Measurements from ENCODE around the gene STK31. TPM values are rescaled to one million over a fixed set of nuclear protein-coding genes. Genes with fewer than 3 reads are reported as not detected.
"Not testable (repeated sequence)": the region's sequence is repeated elsewhere in the genome, so short reads cannot be mapped to it uniquely, and the experiment has no call there.

STK31 gene
- total and polyA plus RNA-seq, 2 donors = 0.06 to 0.90 TPM

DNA sequence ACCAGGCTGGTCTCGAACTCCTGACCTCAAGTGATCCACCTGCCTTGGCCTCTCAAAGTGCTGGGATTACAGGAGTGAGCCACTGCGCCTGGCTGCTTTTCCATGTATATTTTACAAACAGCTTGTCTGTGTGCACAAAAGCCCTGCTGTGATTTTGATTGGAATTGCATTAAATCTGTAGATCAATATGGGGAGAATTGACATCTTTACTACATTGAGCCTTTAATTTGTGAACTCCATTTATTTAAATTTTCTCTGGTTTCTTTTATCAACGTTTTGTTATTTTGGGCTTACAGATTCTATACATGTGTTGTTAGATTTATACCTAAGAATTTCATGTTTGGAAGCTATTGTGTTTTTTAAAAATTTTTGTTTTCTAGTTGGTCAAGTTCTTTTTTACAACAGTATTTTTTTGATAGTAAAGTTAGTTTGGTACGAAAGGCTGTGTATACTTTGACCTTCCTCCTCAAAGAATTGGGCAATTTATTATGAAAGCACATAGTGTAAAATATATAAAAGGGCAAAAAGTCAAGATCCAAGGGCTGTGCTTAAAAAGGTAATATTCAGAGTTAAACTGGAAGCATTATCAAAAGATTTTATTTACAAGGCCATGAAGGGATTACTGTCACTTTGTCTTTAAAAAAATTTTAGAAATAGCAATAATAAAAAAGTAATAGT is 92.8 kb downstream of the STK31 start:
- no peak overlapping the region for H3K4me3 ChIP-seq (ENCODE audit: low read depth, low read length)
- 59% methylated on average over 4 of the region's 4 CpGs for WGBS
- no peak overlapping the region for H3K27ac ChIP-seq (ENCODE audit: low read depth)
- DNase-seq (ENCODE audit: extremely low spot score) = no peak
- no peaks in the 10 kb centered on the region for H3K4me1 ChIP-seq (ENCODE audit: insufficient read depth)
- H3K36me3 ChIP-seq (ENCODE audit: insufficient read depth) = no peaks in the 10 kb centered on the region

DNA sequence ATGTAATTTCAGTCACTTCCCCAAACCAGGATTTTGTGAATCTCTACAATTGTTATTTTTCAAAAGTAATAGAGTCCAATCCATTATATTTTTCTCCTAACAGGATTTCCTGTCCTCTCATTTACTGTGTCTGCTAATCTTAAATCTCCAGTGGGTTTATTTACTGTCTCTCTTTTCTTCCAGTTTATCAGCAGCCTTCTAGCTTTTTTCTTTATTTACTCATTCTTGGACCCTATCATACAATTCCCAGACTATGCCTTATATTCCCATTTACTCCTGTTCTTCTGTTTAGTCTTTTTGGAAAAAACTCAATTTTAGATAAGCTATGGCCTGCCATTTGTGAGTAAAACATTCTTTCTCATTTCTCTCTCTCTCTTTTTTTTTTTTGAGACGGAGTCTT is 94.7 kb downstream of the STK31 start:
- Histone ChIP-seq H3K4me3 (ENCODE audit: low read depth, low read length) (no peak overlapping the region), H3K4me1 (ENCODE audit: insufficient read depth) (no peaks in the 10 kb centered on the region), H3K27ac (ENCODE audit: low read depth) (no peak overlapping the region), H3K36me3 (ENCODE audit: insufficient read depth) (no peaks in the 10 kb centered on the region)
- 32% methylated on average over 1 of the region's 1 CpG for WGBS
- DNase-seq (ENCODE audit: extremely low spot score) = no peak

GRCh38 chr7:23808421-23808820 is 98.4 kb downstream of the STK31 start:
- no peak for DNase-seq (ENCODE audit: extremely low spot score)
- 81% methylated on average over 3 of the region's 3 CpGs for WGBS
- H3K36me3 ChIP-seq (ENCODE audit: insufficient read depth) = no peaks in the 10 kb centered on the region
- H3K4me1 ChIP-seq (ENCODE audit: insufficient read depth) = no peaks in the 10 kb centered on the region
- H3K4me3 ChIP-seq (ENCODE audit: low read depth, low read length) = no peak overlapping the region
- H3K27ac ChIP-seq (ENCODE audit: low read depth) = no peak overlapping the region

DNA sequence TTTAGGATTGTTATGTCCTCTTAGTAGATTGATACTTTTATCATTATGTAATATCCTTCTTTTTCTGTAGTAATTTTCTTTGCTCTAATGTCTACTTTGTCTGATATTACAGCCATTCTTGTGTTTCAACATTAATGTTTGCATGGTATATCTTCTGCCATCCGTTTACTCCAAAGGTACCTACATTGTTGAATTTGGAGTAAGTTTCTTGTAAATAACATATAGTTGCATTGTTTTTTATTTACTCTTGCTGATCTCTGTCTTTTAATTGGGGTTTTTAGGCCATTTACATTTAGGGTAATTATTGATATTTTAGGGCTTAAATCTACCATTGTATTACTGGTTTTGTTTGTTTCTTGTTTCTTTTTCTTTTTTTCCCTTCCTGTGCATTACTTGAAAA is 100.1 kb downstream of the STK31 start:
- Histone ChIP-seq H3K27ac (ENCODE audit: low read depth) (no peak overlapping the region), H3K4me3 (ENCODE audit: low read depth, low read length) (no peak overlapping the region), H3K4me1 (ENCODE audit: insufficient read depth) (no peaks in the 10 kb centered on the region), H3K36me3 (ENCODE audit: insufficient read depth) (no peaks in the 10 kb centered on the region)
- WGBS = 94% methylated on average over 1 of the region's 1 CpG
- no peak for DNase-seq (ENCODE audit: extremely low spot score)

GRCh38 chr7:23811540-23811939 is 101.5 kb downstream of the STK31 start:
- Histone ChIP-seq H3K36me3 (ENCODE audit: insufficient read depth) (no peaks in the 10 kb centered on the region), H3K27ac (ENCODE audit: low read depth) (no peak overlapping the region), H3K4me1 (ENCODE audit: insufficient read depth) (no peaks in the 10 kb centered on the region), H3K4me3 (ENCODE audit: low read depth, low read length) (no peak overlapping the region)
- no peak for DNase-seq (ENCODE audit: extremely low spot score)
- WGBS = 99% methylated on average over 1 of the region's 1 CpG

- not testable (repeated sequence) for H3K4me3 ChIP-seq (ENCODE audit: low read depth, low read length); H3K4me1 ChIP-seq (ENCODE audit: insufficient read depth); H3K36me3 ChIP-seq (ENCODE audit: insufficient read depth); H3K27ac ChIP-seq (ENCODE audit: low read depth); DNase-seq (ENCODE audit: extremely low spot score)
- 95% methylated on average over 10 of the region's 10 CpGs for WGBS
Measured at GRCh38 chr7:23828125-23828524, 118.1 kb downstream of the STK31 start.

- not testable (repeated sequence) for H3K27ac ChIP-seq (ENCODE audit: low read depth); H3K4me3 ChIP-seq (ENCODE audit: low read depth, low read length); H3K36me3 ChIP-seq (ENCODE audit: insufficient read depth); DNase-seq (ENCODE audit: extremely low spot score); H3K4me1 ChIP-seq (ENCODE audit: insufficient read depth)
- WGBS = 68% methylated on average over 4 of the region's 4 CpGs
Measured at GRCh38 chr7:23832733-23833132, 122.7 kb downstream of the STK31 start.

GRCh38 chr7:23833405-23833804 is 123.4 kb downstream of the STK31 start:
- Histone ChIP-seq H3K27ac (ENCODE audit: low read depth) (no peak overlapping the region), H3K4me1 (ENCODE audit: insufficient read depth) (no peaks in the 10 kb centered on the region), H3K36me3 (ENCODE audit: insufficient read depth) (no peaks in the 10 kb centered on the region), H3K4me3 (ENCODE audit: low read depth, low read length) (no peak overlapping the region)
- no peak for DNase-seq (ENCODE audit: extremely low spot score)
- WGBS = 80% methylated on average over 3 of the region's 3 CpGs

GRCh38 chr7:23844837-23845236 is 134.8 kb downstream of the STK31 start:
- not testable (repeated sequence) for H3K27ac ChIP-seq (ENCODE audit: low read depth); H3K36me3 ChIP-seq (ENCODE audit: insufficient read depth); DNase-seq (ENCODE audit: extremely low spot score); H3K4me3 ChIP-seq (ENCODE audit: low read depth, low read length); H3K4me1 ChIP-seq (ENCODE audit: insufficient read depth)
- WGBS = 73% methylated on average over 8 of the region's 8 CpGs

GRCh38 chr7:23852135-23852534 is 142.1 kb downstream of the STK31 start:
- H3K27ac ChIP-seq (ENCODE audit: low read depth) = no peak overlapping the region
- no peak for DNase-seq (ENCODE audit: extremely low spot score)
- 29% methylated on average over 1 of the region's 1 CpG for WGBS
- H3K4me3 ChIP-seq (ENCODE audit: low read depth, low read length) = no peak overlapping the region
- no peaks in the 10 kb centered on the region for H3K36me3 ChIP-seq (ENCODE audit: insufficient read depth)
- no peaks in the 10 kb centered on the region for H3K4me1 ChIP-seq (ENCODE audit: insufficient read depth)

DNA sequence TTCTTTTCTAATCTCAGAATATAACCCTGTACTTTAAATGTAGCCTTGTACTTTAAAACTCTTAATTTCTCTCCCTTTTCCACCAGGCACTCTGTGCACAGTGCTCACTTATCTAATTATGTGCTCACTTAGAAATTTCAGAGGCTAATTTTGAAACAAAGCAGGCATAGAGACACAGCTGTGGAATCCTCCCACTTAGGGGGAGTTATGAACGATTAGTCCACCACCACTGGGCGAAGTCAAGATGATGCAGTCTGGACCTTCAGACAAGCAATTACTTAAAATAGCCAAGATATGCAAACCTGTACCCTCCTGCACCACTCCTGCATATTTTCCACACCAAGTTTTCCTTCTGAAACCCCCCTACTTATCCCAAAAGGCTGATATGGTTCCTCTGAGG is 143.0 kb downstream of the STK31 start:
- H3K4me3 ChIP-seq (ENCODE audit: low read depth, low read length) = no peak overlapping the region
- H3K27ac ChIP-seq (ENCODE audit: low read depth) = no peak overlapping the region
- no peaks in the 10 kb centered on the region for H3K4me1 ChIP-seq (ENCODE audit: insufficient read depth)
- 50% methylated on average over 2 of the region's 2 CpGs for WGBS
- DNase-seq (ENCODE audit: extremely low spot score) = no peak
- H3K36me3 ChIP-seq (ENCODE audit: insufficient read depth) = no peaks in the 10 kb centered on the region

DNA sequence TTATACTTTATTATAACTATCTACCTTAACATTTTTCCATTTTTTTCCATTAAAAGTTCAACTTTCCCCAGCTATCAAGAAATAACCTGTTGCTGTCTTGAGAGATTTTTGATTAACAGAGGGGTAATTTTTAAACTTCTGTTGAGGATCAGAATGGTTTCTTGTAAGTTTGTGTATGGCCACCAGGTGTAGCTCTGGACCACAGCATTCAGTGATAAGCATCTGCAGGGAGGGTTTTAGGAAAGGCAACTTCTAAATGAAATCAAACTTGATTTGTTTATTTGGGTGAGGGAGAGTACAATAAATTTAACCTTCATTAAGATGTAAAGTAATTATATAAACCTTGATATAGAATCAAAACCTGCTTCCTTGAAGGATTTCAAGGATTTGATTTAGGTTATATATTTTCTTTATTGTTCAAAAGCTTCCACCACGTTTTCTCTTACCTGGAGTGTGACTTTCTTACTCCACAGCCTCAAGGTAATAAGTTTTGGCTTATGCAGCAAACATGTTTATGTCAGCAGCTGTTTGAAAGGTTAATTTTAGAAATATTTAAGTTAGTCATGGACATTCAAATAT is 153.3 kb downstream of the STK31 start:
- DNase-seq (ENCODE audit: extremely low spot score) = no peak
- Histone ChIP-seq H3K4me1 (ENCODE audit: insufficient read depth) (no peaks in the 10 kb centered on the region), H3K36me3 (ENCODE audit: insufficient read depth) (no peaks in the 10 kb centered on the region), H3K4me3 (ENCODE audit: low read depth, low read length) (no peak overlapping the region), H3K27ac (ENCODE audit: low read depth) (no peak overlapping the region)
- 67% methylated on average over 1 of the region's 1 CpG for WGBS

- Histone ChIP-seq H3K36me3 (ENCODE audit: insufficient read depth) (no peaks in the 10 kb centered on the region), H3K4me3 (ENCODE audit: low read depth, low read length) (no peak overlapping the region), H3K4me1 (ENCODE audit: insufficient read depth) (no peaks in the 10 kb centered on the region), H3K27ac (ENCODE audit: low read depth) (no peak overlapping the region)
- 18% methylated on average over 3 of the region's 3 CpGs for WGBS
- DNase-seq (ENCODE audit: extremely low spot score) = no peak
Measured at GRCh38 chr7:23864973-23865372, 155.0 kb downstream of the STK31 start.

- 46% methylated on average over 1 of the region's 1 CpG for WGBS
- Histone ChIP-seq H3K4me1 (ENCODE audit: insufficient read depth) (no peaks in the 10 kb centered on the region), H3K4me3 (ENCODE audit: low read depth, low read length) (no peak overlapping the region), H3K27ac (ENCODE audit: low read depth) (no peak overlapping the region), H3K36me3 (ENCODE audit: insufficient read depth) (no peaks in the 10 kb centered on the region)
- no peak for DNase-seq (ENCODE audit: extremely low spot score)
Measured at GRCh38 chr7:23873306-23873705, 163.3 kb downstream of the STK31 start.
